ENCODE results near the gene CD44.

Gene CD44

DNA sequence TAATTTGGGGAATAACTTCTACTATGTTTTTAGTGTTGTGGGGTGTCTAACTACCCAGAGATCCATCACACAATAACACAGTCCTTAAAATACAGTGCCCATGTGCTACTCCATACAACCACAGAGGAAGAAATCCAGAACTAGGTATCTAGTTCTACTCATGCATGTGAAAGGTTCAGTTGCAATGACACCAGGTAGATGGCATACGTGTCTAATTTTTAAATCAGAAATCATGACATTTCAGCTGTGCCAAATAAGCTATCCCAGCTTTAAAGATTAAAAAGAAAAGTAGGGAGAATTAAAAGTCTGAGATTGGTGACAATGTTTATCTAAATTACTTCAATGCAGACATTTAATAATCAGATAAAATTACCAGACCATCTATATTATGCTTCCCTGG, 122.2 kb downstream of the CD44 start:
- Histone ChIP-seq H3K9me2 (replicated peaks; ENCODE audit: insufficient read depth, low read length) (no peaks in the 10 kb centered on the region), H3K27ac (ENCODE audit: low read depth, low read length) (no peak overlapping the region), H3K27me3 (ENCODE audit: low read length) (no peaks in the 10 kb centered on the region), H2AFZ (ENCODE audit: low read depth, low read length, severe bottlenecking) (no peak overlapping the region), H3K79me2 (ENCODE audit: insufficient read depth, low read length) (no peaks in the 10 kb centered on the region), H3K9me3 (ENCODE audit: insufficient read depth, low read length) (no peaks in the 10 kb centered on the region), H3K4me2 (ENCODE audit: low read depth, low read length, poor library complexity, severe bottlenecking) (no peak overlapping the region), H4K20me1 (ENCODE audit: low read depth, low read length) (no peaks in the 10 kb centered on the region), H3F3A (ENCODE audit: insufficient read depth) (no peaks in the 10 kb centered on the region), H3K36me3 (ENCODE audit: low read length) (no peaks in the 10 kb centered on the region), H3K4me3 (ENCODE audit: insufficient read depth, low read length, poor library complexity, severe bottlenecking) (no peak overlapping the region), H3K9ac (ENCODE audit: low read length) (no peak overlapping the region)
- TF ChIP-seq EZH2phosphoT487 (conservative IDR thresholded peaks at IDR 0.05; ENCODE audit: low read length) = no peak
- TF ChIP-seq, protein P1, sequence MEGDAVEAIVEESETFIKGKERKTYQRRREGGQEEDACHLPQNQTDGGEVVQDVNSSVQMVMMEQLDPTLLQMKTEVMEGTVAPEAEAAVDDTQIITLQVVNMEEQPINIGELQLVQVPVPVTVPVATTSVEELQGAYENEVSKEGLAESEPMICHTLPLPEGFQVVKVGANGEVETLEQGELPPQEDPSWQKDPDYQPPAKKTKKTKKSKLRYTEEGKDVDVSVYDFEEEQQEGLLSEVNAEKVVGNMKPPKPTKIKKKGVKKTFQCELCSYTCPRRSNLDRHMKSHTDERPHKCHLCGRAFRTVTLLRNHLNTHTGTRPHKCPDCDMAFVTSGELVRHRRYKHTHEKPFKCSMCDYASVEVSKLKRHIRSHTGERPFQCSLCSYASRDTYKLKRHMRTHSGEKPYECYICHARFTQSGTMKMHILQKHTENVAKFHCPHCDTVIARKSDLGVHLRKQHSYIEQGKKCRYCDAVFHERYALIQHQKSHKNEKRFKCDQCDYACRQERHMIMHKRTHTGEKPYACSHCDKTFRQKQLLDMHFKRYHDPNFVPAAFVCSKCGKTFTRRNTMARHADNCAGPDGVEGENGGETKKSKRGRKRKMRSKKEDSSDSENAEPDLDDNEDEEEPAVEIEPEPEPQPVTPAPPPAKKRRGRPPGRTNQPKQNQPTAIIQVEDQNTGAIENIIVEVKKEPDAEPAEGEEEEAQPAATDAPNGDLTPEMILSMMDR (IDR thresholded peaks at IDR 0.05; ENCODE audit: insufficient read depth, low read length, poor library complexity, severe bottlenecking) = no peak

DNA sequence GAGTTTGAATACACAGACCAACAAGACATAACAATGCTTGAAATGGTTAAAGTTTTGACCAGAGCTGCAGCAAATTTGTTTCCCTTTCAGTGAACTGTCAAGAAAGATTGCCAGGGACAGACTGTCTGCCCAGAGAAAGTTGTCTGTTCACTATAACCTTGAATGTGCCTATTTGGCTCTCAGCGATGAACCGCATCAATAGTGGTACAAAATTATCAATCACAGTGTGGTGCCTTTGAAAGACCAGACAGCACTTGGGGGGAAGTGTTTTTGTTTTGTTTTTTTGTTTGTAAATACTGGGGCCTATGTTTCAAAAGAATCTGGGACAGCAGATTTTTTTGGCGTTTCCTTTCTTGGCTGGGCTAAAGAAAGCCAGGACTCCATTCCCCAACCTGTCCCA, 123.1 kb downstream of the CD44 start:
- Histone ChIP-seq H3K27me3 (ENCODE audit: low read length) (no peaks in the 10 kb centered on the region), H3K4me2 (ENCODE audit: low read depth, low read length, poor library complexity, severe bottlenecking) (no peak overlapping the region)

DNA sequence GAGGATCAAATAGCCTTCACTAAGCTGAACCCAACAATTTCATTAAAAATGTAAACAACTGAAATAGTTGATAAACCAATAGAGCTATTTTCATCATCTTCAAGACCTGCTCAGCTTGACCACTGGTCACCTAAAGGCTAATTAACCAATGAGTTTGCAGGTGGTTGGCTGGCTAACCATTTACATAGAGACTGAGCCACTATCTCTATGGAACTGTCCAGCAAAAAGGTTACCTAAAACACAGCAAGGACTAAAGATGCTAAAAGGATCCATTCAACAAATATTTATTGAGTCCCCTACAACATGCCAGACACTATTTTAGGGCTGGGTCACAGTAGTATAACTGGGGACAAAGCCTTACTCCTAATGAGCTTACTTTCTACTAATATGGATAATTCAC, 123.8 kb downstream of the CD44 start:
- no peaks in the 10 kb centered on the region for H3K36me3 ChIP-seq (ENCODE audit: low read length)
- TF ChIP-seq EZH2phosphoT487 (conservative IDR thresholded peaks at IDR 0.05; ENCODE audit: low read length) = no peak
- TF ChIP-seq, protein P1 (IDR thresholded peaks at IDR 0.05; ENCODE audit: insufficient read depth, low read length, poor library complexity, severe bottlenecking) = no peak

More for the DNA sequence above, 123.1 kb downstream of the CD44 start:
- H3K27ac ChIP-seq (ENCODE audit: low read depth, low read length) = no peak overlapping the region
- H3K36me3 ChIP-seq (ENCODE audit: low read length) = no peaks in the 10 kb centered on the region
- H3K4me3 ChIP-seq (ENCODE audit: insufficient read depth, low read length, poor library complexity, severe bottlenecking) = no peak overlapping the region
- H2AFZ ChIP-seq (ENCODE audit: low read depth, low read length, severe bottlenecking) = no peak overlapping the region
- no peaks in the 10 kb centered on the region for H4K20me1 ChIP-seq (ENCODE audit: low read depth, low read length)
- H3K9ac ChIP-seq (ENCODE audit: low read length) = no peak overlapping the region
- H3K79me2 ChIP-seq (ENCODE audit: insufficient read depth, low read length) = no peaks in the 10 kb centered on the region
- no peaks in the 10 kb centered on the region for H3F3A ChIP-seq (ENCODE audit: insufficient read depth)
- H3K9me2 ChIP-seq (replicated peaks; ENCODE audit: insufficient read depth, low read length) = no peaks in the 10 kb centered on the region
- TF ChIP-seq, protein P1 (IDR thresholded peaks at IDR 0.05; ENCODE audit: insufficient read depth, low read length, poor library complexity, severe bottlenecking) = no peak
- no peak for TF ChIP-seq EZH2phosphoT487 (conservative IDR thresholded peaks at IDR 0.05; ENCODE audit: low read length)
- H3K9me3 ChIP-seq (ENCODE audit: insufficient read depth, low read length) = no peaks in the 10 kb centered on the region

More for the DNA sequence above, 123.8 kb downstream of the CD44 start:
- no peaks in the 10 kb centered on the region for H4K20me1 ChIP-seq (ENCODE audit: low read depth, low read length)
- H3K27me3 ChIP-seq (ENCODE audit: low read length) = no peaks in the 10 kb centered on the region
- no peaks in the 10 kb centered on the region for H3K9me3 ChIP-seq (ENCODE audit: insufficient read depth, low read length)
- H3K79me2 ChIP-seq (ENCODE audit: insufficient read depth, low read length) = no peaks in the 10 kb centered on the region
- H3K27ac ChIP-seq (ENCODE audit: low read depth, low read length) = no peak overlapping the region
- no peak overlapping the region for H3K9ac ChIP-seq (ENCODE audit: low read length)
- H3F3A ChIP-seq (ENCODE audit: insufficient read depth) = no peaks in the 10 kb centered on the region
- H3K4me3 ChIP-seq (ENCODE audit: insufficient read depth, low read length, poor library complexity, severe bottlenecking) = no peak overlapping the region
- H3K4me2 ChIP-seq (ENCODE audit: low read depth, low read length, poor library complexity, severe bottlenecking) = no peak overlapping the region
- H2AFZ ChIP-seq (ENCODE audit: low read depth, low read length, severe bottlenecking) = no peak overlapping the region
- no peaks in the 10 kb centered on the region for H3K9me2 ChIP-seq (replicated peaks; ENCODE audit: insufficient read depth, low read length)

Measured in SU-DHL-6 (cell line).